ENCODE results near the gene TNFSF13.

DNA sequence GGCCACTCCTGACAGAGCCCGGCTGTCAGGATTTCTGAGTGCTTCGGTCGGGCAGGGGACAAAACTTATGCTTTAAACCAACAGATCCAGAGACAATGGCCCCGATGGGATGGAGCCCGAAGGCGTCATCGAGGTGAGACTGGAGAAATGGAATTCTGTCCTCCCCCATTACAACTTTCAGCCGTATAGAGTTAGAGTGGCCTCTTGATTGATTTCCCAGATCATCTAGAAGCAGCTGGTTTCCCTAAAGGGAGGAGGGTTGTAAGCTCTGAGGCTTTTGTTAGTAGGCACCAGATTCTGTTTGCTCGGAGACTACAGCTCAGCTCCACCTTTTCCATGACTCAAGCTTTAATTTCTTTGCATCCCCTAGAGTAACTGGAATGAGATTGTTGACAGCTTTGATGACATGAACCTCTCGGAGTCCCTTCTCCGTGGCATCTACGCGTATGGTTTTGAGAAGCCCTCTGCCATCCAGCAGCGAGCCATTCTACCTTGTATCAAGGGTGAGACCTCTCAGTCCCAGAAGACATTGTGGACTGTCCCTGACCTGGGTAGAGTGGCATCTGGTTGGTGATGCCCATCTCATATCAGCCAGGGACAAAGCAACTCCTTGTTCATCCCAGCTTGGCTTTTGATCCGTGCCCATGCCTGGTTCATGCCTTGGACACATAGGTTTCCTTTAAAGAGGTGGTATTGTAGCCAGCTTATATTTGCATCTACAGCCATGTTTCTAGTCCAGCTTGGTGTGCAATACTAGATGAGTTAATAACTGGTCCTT is 15.8 kb downstream of the TNFSF13 start:
- TF ChIP-seq GATA2 (IDR thresholded peaks at IDR 0.05; ENCODE audit: low read depth, low read length) (no peak), GATA3 (IDR thresholded peaks at IDR 0.05; ENCODE audit: low read depth, low read length) (no peak)
